Measurements from ENCODE around the gene PIEZO1.

PIEZO1 gene

DNA sequence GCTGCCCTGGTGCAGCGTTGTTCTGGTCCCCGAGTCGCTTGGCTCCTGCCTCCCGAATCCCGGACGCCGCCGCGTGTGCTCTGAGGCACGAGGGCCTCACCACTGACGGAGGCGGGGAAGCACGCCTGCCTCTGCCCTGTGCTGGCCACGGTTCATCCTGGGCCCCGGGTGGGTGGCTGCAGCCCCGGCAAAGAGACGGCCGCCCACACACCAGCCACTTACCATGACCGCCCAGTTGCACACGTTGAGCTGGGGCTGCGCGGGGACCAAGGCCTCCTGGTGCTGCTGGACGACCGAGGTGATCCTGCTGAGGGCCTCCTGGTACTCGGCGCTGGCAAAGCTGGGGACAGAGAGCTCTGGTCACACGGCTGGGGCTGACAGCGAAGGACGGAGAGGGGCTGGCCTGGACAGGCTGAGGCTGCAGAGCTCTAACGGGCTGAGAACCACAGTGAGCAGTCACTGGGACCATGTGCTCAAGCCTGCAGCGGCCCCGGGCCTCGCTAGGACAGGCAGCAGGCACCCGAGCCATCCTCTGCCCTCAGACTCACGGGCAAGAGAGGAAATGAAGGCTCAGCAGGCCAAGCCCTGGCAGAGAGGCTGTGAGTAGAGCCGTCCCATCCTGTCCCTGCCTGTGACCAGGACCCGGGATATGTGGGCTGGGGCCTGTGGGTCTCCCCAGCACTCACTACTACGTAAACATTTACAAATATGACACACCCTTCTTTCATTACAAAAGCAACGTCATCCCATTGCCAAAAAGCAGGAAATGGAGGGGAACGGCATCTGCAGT lies 33.0 kb upstream of the PIEZO1 start:
- no peak for DNase-seq (ENCODE audit: low spot score)

- no peak for DNase-seq (ENCODE audit: low spot score)
Observed at GRCh38 chr16:88816736-88817535, 31.9 kb upstream of the PIEZO1 start.

DNA sequence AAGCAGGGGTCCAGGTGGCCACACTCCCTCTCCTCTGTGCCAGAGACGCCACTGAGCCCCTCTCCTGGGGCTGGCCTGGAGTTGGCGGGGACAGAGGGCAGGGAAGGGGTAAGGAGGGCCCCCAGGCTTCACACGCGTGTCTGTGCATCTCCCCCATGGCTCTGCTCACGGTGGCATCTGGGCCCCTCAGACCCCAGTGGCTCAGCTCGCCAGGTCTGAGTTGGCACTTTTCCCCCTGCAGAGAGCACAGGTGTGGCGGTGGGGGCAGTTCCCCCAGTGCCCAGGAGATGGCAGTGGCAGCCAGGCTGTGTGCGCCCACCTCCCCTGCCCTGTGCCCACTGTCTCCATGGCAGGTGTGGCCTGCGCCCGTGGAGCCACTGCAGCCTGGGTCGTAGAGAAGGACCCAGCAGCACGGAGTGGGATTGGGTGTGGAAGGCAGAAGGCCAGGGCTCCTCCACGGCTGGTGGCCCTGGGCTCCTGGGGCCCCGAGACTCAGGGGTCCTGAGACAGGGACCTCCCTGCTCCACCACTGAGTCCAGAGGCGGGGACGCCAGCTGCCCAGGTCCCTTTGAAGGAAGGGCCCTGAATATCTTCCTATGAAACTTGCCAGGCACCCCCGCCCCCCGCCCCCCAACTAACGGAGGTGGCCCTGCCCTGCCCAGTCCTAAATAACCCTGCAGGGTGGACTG lies 31.0 kb upstream of the PIEZO1 start:
- DNase-seq (ENCODE audit: low spot score) = no peak

GRCh38 chr16:88815227-88815626 lies 30.2 kb upstream of the PIEZO1 start:
- DNase-seq (ENCODE audit: low spot score) = no peak

DNA sequence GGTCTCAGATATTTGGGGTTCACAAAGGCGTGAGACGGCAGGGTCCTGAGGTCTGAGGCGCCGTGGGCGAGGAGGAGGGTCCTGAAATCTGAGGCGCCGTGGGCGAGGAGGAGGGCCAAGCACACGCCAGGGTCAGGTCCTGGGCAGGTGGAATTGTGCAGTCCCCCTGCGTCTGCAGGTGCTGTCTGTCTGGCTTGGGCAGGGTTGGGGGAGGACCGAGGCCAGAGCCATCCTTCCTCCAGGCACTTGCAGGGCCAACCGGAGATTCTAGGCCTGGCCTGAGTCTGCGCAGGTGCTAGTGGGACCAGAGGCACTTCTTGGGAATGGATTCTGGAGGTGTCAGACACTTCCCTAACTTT lies 29.1 kb upstream of the PIEZO1 start:
- no peak for DNase-seq (ENCODE audit: low spot score)

- DNase-seq (ENCODE audit: low spot score) = no peak
Observed at GRCh38 chr16:88813269-88814143, 28.5 kb upstream of the PIEZO1 start.

- DNase-seq (ENCODE audit: low spot score) = no peak
Observed at GRCh38 chr16:88812513-88813268, 27.7 kb upstream of the PIEZO1 start.

DNA sequence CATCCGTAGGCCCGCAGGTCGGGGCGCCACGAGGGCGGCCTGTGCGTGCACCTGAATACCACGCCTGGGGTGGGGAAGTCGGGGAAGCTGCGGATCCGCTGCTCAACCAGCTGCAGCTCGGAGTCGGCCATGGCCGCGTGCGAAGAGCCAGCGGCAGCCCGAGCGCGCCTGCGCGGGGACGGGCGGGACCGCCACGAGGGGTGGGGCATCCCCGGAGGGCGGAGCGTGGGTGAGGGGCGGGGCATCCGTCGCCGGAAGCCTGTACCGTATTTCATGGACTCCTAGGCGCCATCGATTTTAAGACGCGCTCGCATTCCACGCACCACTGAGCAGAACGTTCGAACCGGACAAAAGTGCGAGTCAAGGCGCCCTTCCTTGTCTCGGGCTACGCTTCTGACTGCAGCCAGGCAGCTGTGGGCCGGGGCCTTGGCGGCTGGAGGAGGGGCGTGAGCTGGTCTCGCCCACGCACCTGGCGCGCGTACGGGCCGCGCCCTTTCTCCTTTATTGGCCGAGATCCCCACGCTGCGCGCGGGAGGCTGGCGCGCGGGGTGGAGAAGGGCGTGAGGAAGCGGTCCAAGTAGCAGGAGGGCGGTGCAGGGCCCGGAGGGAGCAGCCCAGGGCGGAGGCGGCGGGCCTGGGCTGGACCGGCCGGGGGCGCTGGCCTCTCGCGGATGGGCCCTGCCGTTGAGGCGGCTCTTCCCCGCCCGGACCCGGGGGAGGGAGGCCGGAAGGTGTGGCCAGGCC lies 26.9 kb upstream of the PIEZO1 start, which contains the start of gene APRT:
Gene APRT (minus strand): TSS at position 160 of the 744 bp plus-strand sequence. CDS start 29 bp downstream, at position 131.
- DNase-seq (ENCODE audit: low spot score) = peak; percentile 99

DNA sequence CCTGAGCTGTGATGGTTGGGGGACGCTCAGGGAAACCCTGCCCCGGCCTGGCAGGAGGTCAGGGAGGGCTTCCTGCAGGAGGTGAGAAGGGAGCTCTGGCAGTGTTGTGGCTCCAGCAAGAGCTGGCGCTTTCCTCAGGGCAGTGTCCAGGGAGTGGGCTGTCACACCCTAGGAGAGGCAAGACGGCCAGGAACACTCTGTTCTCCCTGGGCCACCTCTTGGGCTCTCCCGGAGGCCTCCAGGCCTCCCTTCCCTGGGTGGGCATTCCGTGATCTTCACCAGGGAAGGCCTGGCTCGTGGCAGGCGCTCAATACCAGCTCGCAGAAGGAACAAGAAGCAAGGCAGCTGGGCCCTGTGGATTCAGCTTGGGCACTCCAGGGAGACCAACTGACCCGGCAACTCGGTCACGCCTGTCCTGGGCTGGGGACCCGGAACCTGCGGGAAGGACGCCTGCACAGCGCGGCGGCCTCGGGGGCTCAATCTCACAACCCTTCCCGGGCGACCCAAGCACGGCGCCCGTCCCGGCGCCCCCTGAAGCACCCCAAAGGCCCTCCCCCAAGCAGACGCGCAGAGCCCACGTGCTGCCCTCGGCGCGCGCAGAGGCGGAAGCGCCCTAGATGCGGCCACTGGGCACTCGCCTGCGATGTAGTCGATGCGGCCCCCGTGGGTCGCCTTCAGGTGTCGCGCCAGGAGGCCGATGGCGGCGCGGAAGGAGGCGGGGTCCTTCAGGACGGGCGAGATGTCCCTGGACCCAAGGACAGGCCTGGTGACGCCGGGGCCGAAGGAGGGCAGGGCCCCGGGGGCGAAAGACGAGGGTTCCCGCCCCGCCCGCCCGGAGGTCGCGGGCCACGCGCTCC lies 26.1 kb upstream of the PIEZO1 start:
- peak; percentile 78 for DNase-seq (ENCODE audit: low spot score)

DNA sequence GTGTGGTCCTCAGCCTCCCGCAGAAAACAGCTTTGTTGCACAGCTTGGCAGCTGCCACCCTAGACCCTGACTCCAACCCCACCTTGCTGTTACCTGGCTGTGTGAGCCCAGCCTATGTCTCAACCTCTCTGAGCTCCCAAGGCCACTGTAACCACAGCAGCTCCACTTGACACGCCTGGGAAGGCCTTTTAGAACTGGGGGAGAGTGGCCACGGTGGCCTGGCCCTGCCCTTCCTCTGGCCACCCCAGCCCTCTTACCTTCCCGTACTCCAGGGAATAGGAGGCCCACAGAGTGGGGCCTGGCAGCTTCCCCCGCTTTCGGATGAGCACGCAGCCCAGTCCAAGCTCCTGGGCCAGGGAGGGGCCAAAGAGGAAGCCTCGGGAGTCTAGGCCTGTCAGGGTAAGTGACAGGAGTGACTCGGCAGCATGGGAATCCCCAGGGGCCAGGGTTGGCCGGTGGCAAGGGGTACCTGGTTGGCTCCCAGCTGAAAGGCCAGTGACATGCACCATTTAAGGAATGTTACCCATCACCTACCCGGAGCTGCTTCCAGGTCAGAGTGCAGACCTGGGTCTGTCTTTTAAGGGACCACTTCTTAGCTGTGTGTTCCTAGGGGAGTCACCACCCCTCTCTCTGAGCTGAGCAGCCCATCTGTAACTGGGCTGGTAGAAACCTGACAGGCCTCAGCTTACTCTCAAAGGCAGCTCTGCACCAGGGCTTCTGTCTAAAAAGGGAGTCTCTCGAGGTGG lies 25.3 kb upstream of the PIEZO1 start:
- DNase-seq (ENCODE audit: low spot score) = no peak

- no peak for DNase-seq (ENCODE audit: low spot score)
Observed at GRCh38 chr16:88809676-88810165, 24.7 kb upstream of the PIEZO1 start.

- DNase-seq (ENCODE audit: low spot score) = no peak
Observed at GRCh38 chr16:88809068-88809675, 24.2 kb upstream of the PIEZO1 start.

GRCh38 chr16:88807626-88808453 lies 22.8 kb upstream of the PIEZO1 start:
- no peak for DNase-seq (ENCODE audit: low spot score)

- DNase-seq (ENCODE audit: low spot score) = no peak
Observed at GRCh38 chr16:88807142-88807625, 22.2 kb upstream of the PIEZO1 start.

GRCh38 chr16:88806491-88807111 lies 21.6 kb upstream of the PIEZO1 start:
- no peak for DNase-seq (ENCODE audit: low spot score)

DNA sequence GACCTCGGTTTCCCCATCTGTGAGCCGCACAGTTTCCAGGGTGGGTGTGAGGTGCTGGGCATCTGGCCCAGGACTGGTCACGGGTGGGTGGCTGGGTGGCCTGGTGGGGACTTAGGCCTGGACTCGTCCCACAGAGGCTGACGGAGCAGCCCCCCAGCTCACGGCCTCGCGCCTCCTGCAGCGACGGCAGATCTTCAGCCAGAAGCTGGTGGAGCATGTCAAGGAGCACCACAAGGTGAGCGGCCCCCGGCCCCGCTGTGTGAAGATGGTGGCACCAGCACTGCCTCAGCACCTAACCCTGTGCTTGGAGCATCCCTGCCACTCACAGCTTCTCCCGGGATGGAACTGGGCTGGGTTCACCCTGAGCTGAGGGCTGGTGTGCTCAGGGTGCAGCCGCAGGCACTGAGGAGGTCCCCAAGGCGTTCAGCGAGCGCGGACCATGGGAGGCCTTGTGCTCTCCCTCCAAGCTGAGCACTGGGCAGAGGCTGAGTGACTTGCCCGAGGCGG lies 20.9 kb upstream of the PIEZO1 start:
- no peak for DNase-seq (ENCODE audit: low spot score)

Measured in AG08395 (cell line).